Amygdala (tissue), 56 donors: ENCODE results near the gene KCTD16.

ENCODE experiments used
- DNase-seq, 56 donors: peaks; one replicate each; lab custom pipeline; 2025; lab: John Stamatoyannopoulos, UW

KCTD16 gene

DNA sequence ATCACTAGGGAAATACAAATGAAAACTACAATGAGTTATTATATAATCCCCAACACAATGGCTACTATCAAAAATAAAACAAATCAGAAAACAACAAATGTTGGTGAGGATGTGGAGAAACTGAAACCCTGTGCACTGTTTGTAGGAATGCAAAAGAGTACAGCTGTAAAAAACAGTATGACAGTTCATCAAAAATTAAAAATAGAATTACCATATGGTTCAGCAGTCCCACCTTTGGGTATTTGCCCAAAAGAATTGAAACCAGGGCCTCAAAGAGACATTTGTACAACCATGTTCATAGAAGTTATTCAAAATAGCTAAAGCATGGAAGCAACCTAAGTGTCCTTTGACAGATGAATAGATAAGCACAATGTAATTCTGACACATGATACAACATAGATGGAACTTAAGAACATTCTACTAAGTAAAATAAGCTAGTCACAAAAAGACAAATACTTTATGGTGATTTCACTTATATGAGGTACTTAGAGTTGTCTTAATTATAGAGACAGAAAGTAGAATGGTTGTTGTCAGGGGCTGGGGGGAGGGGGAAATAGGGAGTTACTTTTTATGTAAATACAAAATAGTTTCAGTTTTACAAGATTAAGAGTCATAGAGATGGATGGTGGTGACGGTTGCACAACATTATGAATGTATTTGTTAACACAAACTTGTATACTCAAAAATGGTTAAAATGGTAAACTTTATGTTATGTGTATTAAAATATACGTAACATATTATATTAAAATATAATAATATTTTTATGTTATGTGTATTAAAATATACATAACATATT, 102.8 kb downstream of the KCTD16 start:
- no peak for DNase-seq

DNA sequence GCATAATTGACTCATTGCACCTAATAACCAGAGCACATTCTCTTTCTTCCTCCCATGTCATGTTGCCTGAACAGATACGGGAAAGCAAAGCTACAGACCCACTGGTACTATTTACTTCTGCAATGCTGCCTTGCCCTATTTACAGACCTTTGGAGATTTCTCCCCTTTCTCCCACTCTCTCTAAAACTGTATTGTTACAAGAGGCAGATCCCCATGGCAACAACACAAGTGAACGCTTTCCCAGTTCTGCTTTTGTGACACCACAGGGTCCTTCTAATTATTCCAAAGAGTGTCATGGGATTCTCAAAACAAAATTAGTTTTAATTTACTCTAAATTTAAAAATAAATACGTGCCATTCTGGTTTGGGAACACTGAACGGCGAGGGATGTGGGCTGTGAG, 104.7 kb downstream of the KCTD16 start:
- DNase-seq = peak in 1 of 56 donors; percentile 2

DNA sequence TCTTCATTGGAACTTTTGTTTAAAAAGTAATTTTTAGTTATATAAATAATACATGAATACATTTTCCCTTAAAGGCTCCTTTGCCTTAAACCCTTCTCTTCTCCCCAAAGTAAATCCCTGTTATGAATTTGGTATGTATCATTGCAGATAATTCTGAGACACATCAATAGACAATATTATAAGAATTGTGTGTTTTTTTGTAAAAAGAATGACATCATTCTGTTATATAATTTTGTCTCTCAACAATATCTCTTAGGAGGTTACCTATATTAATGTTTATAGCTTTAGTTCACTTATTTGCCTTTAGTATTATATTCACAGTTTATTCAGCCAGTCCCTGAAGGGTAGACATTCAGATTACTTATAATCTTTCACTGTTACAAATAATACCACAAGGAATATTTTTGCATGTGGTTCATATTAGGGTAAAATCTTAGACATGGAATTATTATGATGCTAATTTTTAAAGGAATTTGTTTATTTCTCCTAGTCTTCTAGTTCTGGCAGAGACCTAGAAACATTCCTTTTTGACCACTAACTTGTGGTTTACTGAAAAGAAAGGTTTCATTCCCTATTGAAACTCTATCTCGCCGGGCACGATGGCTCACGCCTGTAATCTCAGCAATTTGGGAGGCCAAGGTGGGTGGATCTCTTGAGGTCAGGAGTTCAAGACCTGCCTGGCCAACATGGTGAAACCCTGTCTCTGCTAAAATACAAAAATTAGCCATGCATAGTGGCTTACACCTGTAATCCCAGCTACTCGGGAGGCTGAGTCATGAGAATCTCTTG, 105.6 kb downstream of the KCTD16 start:
- no peak for DNase-seq

DNA sequence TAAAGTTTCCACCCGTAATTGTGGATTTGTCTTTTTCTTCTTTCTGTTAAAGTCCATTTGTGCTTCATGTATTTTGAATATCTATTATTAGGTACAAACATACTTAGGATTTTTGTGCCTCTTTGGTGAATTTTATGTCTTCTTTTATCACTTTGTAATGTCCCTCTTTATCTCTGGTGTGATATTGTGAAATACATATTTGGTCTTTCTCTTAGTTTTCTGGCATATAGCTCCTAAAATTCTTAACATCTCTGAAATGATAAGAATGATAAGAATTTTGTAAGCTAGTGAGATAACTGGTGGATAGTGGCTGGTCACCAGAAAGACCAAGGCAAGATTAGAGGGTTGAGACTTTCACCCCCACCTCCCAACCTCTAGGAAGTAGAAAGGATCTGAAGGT, 111.1 kb downstream of the KCTD16 start:
- DNase-seq = no peak

DNA sequence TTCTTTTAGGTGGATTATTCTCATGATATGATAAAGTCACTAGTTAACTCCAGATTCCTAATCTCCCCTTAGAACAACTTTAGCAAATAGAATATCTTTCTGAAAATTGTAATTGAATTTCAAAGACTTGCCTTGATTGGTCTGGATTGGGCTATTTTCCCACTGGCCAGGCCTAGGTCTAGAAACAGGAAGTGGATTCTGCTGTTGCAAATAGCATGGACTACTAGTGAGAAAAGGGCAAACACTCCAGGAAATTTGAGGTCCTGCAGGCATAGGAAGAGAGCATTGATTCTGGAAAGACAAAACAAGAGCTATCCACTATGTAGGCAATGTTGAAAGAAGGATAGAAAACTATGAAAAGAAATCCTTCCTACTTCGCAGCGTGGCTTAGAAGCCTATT, 113.4 kb downstream of the KCTD16 start:
- no peak for DNase-seq

DNA sequence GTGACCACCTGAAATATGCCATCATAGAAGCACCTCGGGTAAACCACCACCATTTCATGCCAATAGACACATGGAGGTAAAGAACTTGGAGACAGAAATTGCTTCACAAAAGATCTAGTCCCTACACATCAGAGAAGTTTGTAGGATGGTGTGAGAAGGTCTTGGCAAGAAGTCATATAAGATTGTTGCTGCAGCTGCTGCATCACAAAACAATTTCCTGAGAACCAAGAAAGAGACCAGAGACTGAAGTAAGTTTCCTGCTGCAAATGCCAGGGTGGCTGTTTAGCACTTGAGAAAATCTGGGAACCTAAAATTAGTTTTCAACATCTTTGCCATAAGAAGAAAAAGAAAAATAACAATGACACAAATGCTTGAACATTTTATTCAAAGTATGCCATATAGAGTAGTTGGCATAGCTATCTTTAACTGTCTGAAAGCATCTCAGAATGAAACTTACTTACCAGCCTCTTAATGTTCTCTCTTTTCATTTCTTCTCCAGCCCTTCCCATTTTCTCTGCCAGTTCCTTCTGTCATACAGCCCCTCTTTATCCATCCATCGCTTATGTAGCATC, 114.3 kb downstream of the KCTD16 start:
- peak in 1 of 56 donors; percentile 9 for DNase-seq

DNA sequence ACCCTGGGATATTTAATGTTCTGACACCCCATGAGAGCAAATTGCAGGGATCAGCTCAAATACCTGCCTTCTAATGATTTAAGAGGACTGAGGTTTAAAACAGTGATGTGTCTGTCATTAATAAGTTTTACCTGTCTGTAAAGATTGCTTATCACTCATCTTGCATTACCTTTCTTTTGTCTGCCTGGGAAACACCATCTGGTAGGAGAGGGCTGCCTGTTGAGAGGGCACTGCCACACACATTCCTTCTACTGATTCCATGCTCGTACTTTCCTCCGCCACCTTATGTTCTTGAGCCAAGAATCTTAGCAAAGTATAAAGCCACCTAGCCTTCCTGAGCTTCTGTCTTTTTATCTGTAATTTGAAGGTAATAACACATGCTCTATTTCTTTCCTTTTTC, 118.6 kb downstream of the KCTD16 start:
- DNase-seq = no peak

DNA sequence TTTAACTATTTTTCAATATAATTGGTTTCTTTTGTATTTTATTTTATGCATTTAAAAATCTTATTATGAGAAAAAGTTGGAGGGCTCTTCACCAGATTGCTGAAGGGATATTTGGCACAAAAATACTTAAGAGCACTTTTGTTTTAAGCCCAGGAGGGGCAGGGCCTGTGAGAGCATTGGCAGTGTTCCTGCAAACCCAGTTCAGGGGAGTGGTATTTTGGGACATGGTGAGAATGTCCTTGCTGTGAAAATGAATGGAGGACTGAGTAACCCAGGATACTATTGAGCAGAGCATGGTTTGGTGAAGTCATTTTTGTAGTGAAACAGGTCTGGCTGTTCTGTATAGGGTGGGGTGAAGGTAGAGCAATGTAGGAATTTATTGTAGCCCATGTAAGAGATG, 121.4 kb downstream of the KCTD16 start:
- no peak for DNase-seq

DNA sequence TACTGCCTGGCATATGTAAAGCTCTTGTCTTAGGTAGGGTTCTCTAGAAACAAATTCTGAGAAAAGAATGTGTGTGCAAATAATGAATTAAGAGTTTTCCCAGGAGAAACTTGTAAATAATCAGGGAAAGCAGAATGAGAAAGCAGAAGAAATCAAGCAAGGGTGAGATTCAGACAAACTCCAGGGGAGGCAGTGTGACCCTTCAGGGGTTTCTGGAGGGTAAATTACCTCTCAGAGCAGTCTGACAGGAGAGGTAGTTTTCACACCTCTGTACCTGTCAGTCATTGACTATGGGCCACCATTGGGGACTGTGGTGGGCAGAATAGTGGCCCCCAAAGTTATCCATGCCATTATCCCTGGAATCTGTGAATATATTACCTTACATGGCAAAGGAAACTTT, 124.6 kb downstream of the KCTD16 start:
- DNase-seq = no peak

DNA sequence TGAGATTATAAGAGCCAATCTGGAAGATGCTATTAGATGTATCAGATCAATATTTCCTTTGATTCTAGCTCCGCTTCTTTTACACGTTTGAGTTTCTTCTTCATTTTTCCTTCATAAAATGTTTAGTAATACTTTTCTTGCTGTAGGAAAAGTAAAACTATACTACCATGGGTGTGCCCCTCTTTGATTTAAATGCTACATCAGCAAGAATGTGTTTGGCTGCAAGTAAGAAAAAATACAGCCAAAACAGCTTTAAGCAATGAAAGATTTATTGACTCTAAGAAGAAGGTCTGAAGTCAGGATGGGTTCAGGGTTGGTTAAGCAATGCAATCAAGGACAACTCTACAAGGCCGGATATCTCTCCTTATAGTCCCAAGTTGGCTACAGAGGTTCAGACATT, 126.4 kb downstream of the KCTD16 start:
- no peak for DNase-seq

DNA sequence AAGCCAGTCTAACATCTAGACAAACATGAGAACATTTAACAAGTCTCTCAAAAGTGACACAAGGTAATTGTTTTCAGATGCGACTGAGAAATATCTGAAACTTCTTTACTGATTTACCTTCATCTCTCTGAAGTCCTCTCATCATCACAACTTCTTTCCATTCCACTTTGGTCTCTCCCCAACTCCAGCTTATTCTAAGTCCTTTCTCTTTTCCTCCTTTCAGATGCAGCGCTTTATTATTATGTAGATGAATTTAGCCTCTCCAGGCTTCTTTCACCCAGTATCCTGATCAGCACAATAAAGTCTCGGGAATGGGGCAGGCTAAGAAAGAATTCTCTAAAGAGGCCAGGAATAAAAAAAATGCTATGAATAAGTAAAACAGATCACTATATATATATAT, 128.0 kb downstream of the KCTD16 start:
- no peak for DNase-seq

DNA sequence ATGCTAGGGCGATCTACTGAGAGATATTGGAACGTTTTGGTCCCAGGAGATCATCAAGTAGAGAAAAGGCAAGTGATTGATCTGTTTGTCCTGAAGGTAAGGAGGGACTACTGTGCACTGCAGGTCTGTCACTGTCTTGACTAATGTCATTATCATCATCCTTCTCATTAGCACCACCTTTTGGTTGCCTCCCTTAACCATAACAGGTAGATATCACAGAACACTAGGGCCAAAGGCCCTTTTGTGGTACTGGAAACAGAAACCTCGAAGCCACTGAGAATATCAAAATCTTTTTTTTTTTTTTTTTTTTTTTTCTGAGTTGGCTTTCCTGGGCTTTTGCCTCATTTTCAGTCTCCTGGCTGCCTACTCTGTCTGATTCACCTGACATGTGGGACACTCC, 134.0 kb downstream of the KCTD16 start:
- DNase-seq = no peak

DNA sequence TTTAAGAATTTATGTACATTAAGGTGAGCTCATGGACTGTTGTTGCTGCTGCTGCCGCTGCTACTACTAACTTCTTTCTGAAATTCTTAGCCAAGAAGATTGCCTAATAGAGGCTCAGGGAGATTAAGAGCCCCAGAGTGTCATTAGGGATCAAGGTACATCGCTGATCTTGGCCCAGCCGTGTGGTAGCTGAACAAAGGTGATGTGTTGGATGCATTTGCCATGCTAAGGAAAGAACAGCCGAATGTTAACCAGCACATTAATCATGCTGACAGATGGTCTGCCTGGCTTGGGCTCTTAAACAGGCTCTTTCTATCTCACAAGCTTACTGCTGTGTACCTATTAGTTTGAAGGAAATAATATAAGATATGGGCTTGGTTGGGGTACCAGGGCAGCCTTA, 137.1 kb downstream of the KCTD16 start:
- DNase-seq = no peak

DNA sequence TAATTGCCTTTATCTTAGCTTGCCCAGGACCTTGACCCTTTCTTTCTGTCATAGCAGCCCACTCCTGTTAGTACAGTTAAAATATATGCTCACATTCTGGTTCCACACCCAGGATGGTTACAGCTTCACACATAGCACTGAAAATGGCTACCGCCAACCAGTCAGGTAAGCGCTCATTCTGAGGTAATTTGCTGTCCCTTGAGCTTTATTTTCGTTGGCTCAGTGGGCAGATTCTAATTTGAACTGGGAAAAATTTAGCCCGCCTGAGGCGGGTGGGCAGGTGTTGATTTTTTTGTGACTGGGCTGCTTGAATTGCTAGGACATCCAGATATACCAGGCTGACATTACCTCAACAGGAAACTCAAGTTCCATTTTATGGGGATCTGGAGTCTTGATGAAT, 137.5 kb downstream of the KCTD16 start:
- DNase-seq = peak in 6 of 56 donors; percentile 1 to 51 (median 11)

DNA sequence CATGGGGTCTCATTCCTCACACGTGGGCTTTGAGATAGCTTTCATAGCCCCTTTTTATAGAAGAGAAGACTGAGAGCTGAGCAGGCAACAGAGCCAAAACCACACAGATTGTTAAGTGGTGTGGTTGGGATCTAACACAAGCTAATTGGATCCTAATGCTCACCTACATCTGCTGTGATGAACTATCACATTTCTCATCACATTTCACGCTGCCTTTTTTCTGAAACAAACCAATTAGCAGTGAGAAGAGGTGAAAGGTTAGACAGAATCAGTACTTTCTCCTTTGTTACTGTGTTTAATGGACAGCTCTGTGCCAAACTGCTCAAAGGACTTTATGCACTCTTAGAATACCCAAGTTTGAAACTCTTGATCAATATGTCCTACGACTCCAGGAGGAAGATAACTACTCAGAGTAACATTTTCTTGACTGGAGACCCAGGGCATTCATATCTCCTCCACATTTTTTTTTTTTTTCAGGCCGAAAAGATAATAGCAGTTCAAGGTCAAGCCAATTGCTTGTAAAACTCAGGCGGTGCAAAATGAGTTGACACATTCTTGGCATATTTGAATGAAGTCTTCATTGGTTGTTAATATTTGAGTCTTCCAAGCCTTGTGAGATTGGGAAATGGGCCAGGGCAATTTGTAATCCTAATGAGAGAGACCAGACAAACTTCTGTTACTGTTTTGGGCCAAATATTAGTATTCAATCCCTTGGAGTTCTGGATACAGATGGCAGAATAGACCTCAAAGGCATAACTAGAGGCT, 138.4 kb downstream of the KCTD16 start:
- no peak for DNase-seq

DNA sequence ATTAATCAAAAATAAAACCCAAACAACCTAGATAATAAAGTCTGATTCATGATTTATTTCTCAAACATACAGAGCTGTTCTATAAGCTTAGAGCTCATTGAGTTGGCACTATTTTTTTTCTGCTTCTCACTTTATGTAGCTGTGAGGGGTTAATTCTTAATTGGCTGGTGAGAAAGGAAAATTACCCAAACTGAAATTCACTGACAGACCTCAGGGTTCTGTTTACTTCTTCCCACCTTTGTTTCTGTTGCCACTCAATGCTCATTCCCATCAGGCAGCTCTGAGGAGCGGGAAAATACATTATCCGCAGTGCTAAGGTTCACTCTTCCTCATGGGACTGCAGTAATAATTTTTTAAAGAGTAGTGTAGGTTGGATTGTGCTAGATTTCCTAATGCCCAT, 139.9 kb downstream of the KCTD16 start:
- no peak for DNase-seq

DNA sequence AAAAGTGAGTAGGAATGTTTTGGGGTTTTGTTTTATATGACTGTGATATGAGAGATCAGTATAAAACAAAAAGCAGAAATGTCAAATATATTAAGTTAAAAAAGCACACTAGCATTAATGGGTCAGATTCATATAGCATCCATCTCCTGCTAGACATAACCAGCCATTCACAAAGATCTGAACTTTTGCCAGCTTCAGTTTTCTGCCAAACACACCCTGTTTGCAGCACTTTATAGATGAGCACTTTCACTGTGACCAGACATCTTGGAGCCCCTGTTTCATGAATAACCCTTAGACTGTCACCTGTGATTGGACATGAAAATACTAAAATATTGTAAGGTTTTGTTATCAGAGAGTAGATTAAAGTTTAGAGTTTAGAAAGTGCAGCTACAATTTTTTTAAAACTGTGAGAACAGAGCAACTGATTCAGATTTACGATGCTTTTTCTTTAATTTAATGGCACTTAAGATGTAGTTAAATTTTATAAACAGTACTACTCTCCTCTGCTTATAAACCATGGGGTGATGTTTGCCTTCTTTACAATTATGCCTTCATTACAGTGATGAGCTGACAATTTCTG, 142.6 kb downstream of the KCTD16 start:
- no peak for DNase-seq

DNA sequence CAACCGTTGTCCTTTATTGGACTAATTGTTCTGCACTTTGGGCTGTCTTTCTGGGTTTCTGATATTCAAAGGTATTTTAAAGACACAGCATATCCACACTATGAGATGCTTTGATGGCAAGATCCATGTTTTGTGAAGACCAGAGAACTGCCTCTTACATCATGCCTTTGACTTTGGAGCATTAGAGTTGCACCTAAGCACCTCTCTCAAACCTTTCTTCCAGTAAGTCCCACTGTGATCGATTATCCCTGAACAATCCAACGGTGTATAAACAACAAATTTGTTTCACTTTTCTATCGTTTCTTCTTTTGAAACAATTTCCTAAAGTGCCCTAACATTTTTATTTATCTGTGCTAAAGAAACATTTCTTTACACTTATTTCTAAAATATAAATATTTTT, 144.4 kb downstream of the KCTD16 start:
- DNase-seq = no peak

DNA sequence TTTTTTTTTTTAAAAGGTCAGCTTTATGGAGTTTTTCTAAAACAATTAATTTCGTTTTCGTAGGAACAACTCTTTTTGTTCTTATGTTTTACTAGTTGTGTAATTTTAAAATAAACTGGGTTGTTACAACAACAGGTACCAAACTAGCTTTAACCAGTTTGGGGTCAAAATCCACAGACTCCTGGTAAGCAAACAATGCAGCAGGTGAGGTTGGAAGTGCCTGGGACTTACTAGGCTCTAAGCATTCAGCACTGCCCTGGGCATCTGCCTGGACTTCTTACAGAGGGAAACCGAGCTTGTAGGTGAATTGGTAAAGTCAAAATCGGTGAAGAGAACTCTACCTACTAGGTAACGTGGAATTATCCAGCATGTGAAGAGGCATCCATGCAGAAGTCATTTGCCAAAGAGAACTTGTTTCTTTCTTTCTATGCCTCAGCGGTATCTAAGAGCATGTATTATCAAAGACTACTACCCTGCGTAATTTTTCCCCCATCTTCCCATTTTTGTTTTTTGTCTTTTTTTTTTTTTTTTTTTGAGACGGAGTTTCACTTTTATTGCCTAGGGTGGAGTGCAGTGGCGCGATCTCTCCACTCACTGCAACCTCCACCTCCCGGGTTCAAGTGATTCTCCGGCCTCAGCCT, 145.4 kb downstream of the KCTD16 start:
- no peak for DNase-seq

DNA sequence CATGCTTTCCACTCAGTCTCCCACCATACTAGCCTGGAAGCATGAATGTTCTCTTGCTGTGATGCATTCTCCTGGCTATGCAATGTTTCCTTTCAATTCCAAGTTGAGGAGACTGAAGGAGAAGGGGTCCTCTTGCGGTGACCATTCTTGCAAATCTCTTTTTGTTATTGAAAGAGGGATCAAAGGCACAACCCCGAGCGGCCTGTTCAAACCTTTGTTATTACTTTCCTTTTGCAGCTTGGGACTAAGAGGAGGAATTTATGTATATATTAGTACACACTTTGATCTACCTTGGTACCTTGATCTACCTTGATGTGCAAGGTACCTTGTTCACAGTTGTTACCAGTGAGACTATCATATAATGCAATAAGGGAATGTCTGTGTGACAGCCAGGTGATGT, 147.3 kb downstream of the KCTD16 start:
- DNase-seq = no peak
